Ishikawa (cell line): ENCODE data around the gene KRTAP7-1.

Source experiments
- CEBPB ChIP-seq: IDR thresholded peaks from 2 replicates; pipeline ENCODE4 v1.6.1; 2012
- CREB1 ChIP-seq: IDR thresholded peaks from 2 replicates; pipeline ENCODE4 v1.6.1; 2012; ENCODE audit warnings: low read depth
- EGR1 ChIP-seq: IDR thresholded peaks from 2 replicates; pipeline ENCODE4 v1.6.1; 2012
- EP300 ChIP-seq: IDR thresholded peaks from 2 replicates; pipeline ENCODE4 v1.6.1; 2012; ENCODE audit warnings: borderline replicate concordance
- FOXM1 ChIP-seq: IDR thresholded peaks from 2 replicates; pipeline ENCODE4 v1.6.1; 2012; ENCODE audit warnings: low read depth, borderline replicate concordance
- NFIC ChIP-seq: IDR thresholded peaks from 2 replicates; pipeline ENCODE4 v1.6.1; 2012
- RAD21 ChIP-seq: IDR thresholded peaks from 2 replicates; pipeline ENCODE4 v1.6.1; 2012; ENCODE audit warnings: low read depth
- TAF1 ChIP-seq: IDR thresholded peaks from 2 replicates; pipeline ENCODE4 v1.6.1; 2012; ENCODE audit warnings: low read depth, mild to moderate bottlenecking
- TCF12 ChIP-seq: IDR thresholded peaks from 2 replicates; pipeline ENCODE4 v1.6.1; 2012; ENCODE audit warnings: low read depth
- YY1 ChIP-seq: IDR thresholded peaks from 2 replicates; pipeline ENCODE4 v1.6.1; 2012; ENCODE audit warnings: low read depth
- ZBTB7A ChIP-seq: IDR thresholded peaks from 2 replicates; pipeline ENCODE4 v1.6.1; 2012; ENCODE audit warnings: low read depth
- TF ChIP-seq, protein P1 (sequence below): IDR thresholded peaks from 2 replicates; pipeline ENCODE4 v1.6.1; 2012; ENCODE audit warnings: low read depth, mild to moderate bottlenecking
- TF ChIP-seq, protein P2 (sequence below): IDR thresholded peaks from 2 replicates; pipeline ENCODE4 v1.6.1; 2012

DNA sequence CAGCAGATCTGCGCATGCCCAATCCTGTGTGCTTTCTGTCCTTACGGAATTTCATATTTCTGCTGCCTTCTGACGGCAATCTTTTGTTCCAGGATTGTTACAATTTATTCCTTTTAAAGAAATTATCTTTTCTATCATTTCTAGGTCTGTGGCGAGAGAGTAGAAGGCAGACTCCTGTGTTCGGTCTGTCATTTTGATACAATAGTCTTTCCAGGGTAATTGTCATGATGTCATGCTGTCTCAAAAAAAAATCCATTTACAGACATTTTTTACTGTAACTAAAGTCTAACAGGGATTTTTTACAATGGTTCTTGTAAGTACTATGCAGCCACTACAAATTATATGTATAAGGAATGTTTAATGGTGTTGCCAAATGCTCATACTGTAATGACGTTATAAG lies 9.0 kb upstream of the KRTAP7-1 start:
- TF ChIP-seq YY1: no peak
- TF ChIP-seq EP300: no peak
- no peak for TF ChIP-seq CEBPB
- TF ChIP-seq CREB1: no peak
- TF ChIP-seq, protein P1, sequence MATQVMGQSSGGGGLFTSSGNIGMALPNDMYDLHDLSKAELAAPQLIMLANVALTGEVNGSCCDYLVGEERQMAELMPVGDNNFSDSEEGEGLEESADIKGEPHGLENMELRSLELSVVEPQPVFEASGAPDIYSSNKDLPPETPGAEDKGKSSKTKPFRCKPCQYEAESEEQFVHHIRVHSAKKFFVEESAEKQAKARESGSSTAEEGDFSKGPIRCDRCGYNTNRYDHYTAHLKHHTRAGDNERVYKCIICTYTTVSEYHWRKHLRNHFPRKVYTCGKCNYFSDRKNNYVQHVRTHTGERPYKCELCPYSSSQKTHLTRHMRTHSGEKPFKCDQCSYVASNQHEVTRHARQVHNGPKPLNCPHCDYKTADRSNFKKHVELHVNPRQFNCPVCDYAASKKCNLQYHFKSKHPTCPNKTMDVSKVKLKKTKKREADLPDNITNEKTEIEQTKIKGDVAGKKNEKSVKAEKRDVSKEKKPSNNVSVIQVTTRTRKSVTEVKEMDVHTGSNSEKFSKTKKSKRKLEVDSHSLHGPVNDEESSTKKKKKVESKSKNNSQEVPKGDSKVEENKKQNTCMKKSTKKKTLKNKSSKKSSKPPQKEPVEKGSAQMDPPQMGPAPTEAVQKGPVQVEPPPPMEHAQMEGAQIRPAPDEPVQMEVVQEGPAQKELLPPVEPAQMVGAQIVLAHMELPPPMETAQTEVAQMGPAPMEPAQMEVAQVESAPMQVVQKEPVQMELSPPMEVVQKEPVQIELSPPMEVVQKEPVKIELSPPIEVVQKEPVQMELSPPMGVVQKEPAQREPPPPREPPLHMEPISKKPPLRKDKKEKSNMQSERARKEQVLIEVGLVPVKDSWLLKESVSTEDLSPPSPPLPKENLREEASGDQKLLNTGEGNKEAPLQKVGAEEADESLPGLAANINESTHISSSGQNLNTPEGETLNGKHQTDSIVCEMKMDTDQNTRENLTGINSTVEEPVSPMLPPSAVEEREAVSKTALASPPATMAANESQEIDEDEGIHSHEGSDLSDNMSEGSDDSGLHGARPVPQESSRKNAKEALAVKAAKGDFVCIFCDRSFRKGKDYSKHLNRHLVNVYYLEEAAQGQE: no peak
- TF ChIP-seq TAF1: no peak
- TF ChIP-seq ZBTB7A: no peak
- TF ChIP-seq, protein P2, sequence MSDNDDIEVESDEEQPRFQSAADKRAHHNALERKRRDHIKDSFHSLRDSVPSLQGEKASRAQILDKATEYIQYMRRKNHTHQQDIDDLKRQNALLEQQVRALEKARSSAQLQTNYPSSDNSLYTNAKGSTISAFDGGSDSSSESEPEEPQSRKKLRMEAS: no peak
- no peak for TF ChIP-seq EGR1
- TF ChIP-seq NFIC: no peak
- TF ChIP-seq RAD21: no peak
- TF ChIP-seq TCF12: no peak
- TF ChIP-seq FOXM1: no peak
